ENCODE measurements around the gene DACH1. TPM values are rescaled to one million over a fixed set of nuclear protein-coding genes. Genes with fewer than 3 reads are reported as not detected.
"Not testable (repeated sequence)": the region's sequence is repeated elsewhere in the genome, so short reads cannot be mapped to it uniquely, and the experiment has no call there.

The DACH1 gene
- total RNA-seq, 2 experiments from 2014 or later, result not detected

GRCh38 chr13:71863254-71863865 is 3.6 kb downstream of the DACH1 start:
- DNase-seq, result no peak
- peaks cover 42% of the 10 kb centered on the region for H3K27me3 Mint-ChIP-seq
- ChIA-PET POLR2A (no interaction called here), CTCF (interaction anchor here (1.0 kb wide), 1 partner anchor 9 kb away, joined by 3 read pairs; no protein-coding TSS in a partner anchor)
- H3K27ac Mint-ChIP-seq, result no peak overlapping the region
- H3K36me3 Mint-ChIP-seq (ENCODE audit: low read depth), result peaks cover 5% of the 10 kb centered on the region
- no peak overlapping the region for H3K4me3 Mint-ChIP-seq
- H3K9me3 Mint-ChIP-seq, result no peaks in the 10 kb centered on the region
- peaks cover 20% of the 10 kb centered on the region for H3K4me1 Mint-ChIP-seq

GRCh38 chr13:71862459-71862943 is 4.5 kb downstream of the DACH1 start:
- CTCF ChIA-PET, result interaction anchor here (1.0 kb wide), 1 partner anchor 9 kb away, joined by 3 read pairs; no protein-coding TSS in a partner anchor
- no peak overlapping the region for H3K4me3 Mint-ChIP-seq

GRCh38 chr13:71861769-71862458 is 5.1 kb downstream of the DACH1 start:
- Mint-ChIP-seq H3K27me3 (peaks cover 29% of the 10 kb centered on the region), H3K9me3 (no peaks in the 10 kb centered on the region), H3K4me3 (no peak overlapping the region), H3K4me1 (peaks cover 13% of the 10 kb centered on the region), H3K27ac (no peak overlapping the region), H3K36me3 (ENCODE audit: low read depth) (peaks cover 5% of the 10 kb centered on the region)
- DNase-seq, result no peak
- CTCF ChIA-PET, result interaction anchor here (1.0 kb wide), 1 partner anchor 8 kb away, joined by 3 read pairs; no protein-coding TSS in a partner anchor
- POLR2A ChIA-PET, result no interaction called here

More at GRCh38 chr13:71862459-71862943, 4.5 kb downstream of the DACH1 start:
- POLR2A ChIA-PET, result no interaction called here
- H3K27me3 Mint-ChIP-seq, result peaks cover 35% of the 10 kb centered on the region
- H3K4me1 Mint-ChIP-seq, result peaks cover 19% of the 10 kb centered on the region
- no peak for DNase-seq
- H3K9me3 Mint-ChIP-seq, result no peaks in the 10 kb centered on the region
- H3K36me3 Mint-ChIP-seq (ENCODE audit: low read depth), result peaks cover 5% of the 10 kb centered on the region
- no peak overlapping the region for H3K27ac Mint-ChIP-seq

- Mint-ChIP-seq H3K4me3 (no peak overlapping the region), H3K27ac (no peak overlapping the region), H3K36me3 (ENCODE audit: low read depth) (peaks cover 5% of the 10 kb centered on the region), H3K9me3 (no peaks in the 10 kb centered on the region), H3K4me1 (peaks cover 7% of the 10 kb centered on the region), H3K27me3 (peaks cover 19% of the 10 kb centered on the region)
- ChIA-PET CTCF (no interaction called here), POLR2A (no interaction called here)
- DNase-seq, result no peak
These were observed 6.4 kb downstream of the DACH1 start for GRCh38 chr13:71860547-71861138.

GRCh38 chr13:71858647-71859046 is 8.4 kb downstream of the DACH1 start:
- Mint-ChIP-seq H3K9me3 (no peaks in the 10 kb centered on the region), H3K27me3 (peaks cover 4% of the 10 kb centered on the region), H3K4me3 (no peak overlapping the region), H3K27ac (no peak overlapping the region), H3K4me1 (no peaks in the 10 kb centered on the region), H3K36me3 (ENCODE audit: low read depth) (no peaks in the 10 kb centered on the region)
- no peak for DNase-seq
- POLR2A ChIA-PET, result no interaction called here
- CTCF ChIA-PET, result no interaction called here

- H3K27ac Mint-ChIP-seq, result no peak overlapping the region
- no peaks in the 10 kb centered on the region for H3K36me3 Mint-ChIP-seq (ENCODE audit: low read depth)
- no peaks in the 10 kb centered on the region for H3K9me3 Mint-ChIP-seq
- H3K4me3 Mint-ChIP-seq, result no peak overlapping the region
- no peaks in the 10 kb centered on the region for H3K4me1 Mint-ChIP-seq
- ChIA-PET POLR2A (no interaction called here), CTCF (no interaction called here)
- H3K27me3 Mint-ChIP-seq, result no peaks in the 10 kb centered on the region
- DNase-seq, result no peak
These were observed 10.4 kb downstream of the DACH1 start for GRCh38 chr13:71856548-71857043.

- no peak for DNase-seq
- Mint-ChIP-seq H3K27me3 (no peaks in the 10 kb centered on the region), H3K27ac (no peak overlapping the region), H3K4me1 (no peaks in the 10 kb centered on the region), H3K4me3 (no peak overlapping the region), H3K9me3 (no peaks in the 10 kb centered on the region), H3K36me3 (ENCODE audit: low read depth) (no peaks in the 10 kb centered on the region)
- CTCF ChIA-PET, result interaction anchor here (1.6 kb wide), 1 partner anchor 8 kb away, joined by 3 read pairs; no protein-coding TSS in a partner anchor
- POLR2A ChIA-PET, result no interaction called here
These were observed 12.6 kb downstream of the DACH1 start for GRCh38 chr13:71854401-71854800.

GRCh38 chr13:71853725-71854124 is 13.3 kb downstream of the DACH1 start:
- H3K9me3 Mint-ChIP-seq, result no peaks in the 10 kb centered on the region
- ChIA-PET CTCF (interaction anchor here (1.6 kb wide), 1 partner anchor 9 kb away, joined by 3 read pairs; no protein-coding TSS in a partner anchor), POLR2A (no interaction called here)
- no peaks in the 10 kb centered on the region for H3K27me3 Mint-ChIP-seq
- H3K36me3 Mint-ChIP-seq (ENCODE audit: low read depth), result no peaks in the 10 kb centered on the region
- no peaks in the 10 kb centered on the region for H3K4me1 Mint-ChIP-seq
- no peak for DNase-seq
- no peak overlapping the region for H3K27ac Mint-ChIP-seq
- H3K4me3 Mint-ChIP-seq, result no peak overlapping the region

GRCh38 chr13:71852736-71853135 is 14.3 kb downstream of the DACH1 start:
- DNase-seq, result no peak
- H3K27ac Mint-ChIP-seq, result no peak overlapping the region
- POLR2A ChIA-PET, result no interaction called here
- no peak overlapping the region for H3K4me3 Mint-ChIP-seq
- H3K36me3 Mint-ChIP-seq (ENCODE audit: low read depth), result no peaks in the 10 kb centered on the region
- CTCF ChIA-PET, result no interaction called here
- no peaks in the 10 kb centered on the region for H3K4me1 Mint-ChIP-seq
- no peaks in the 10 kb centered on the region for H3K9me3 Mint-ChIP-seq
- no peaks in the 10 kb centered on the region for H3K27me3 Mint-ChIP-seq

GRCh38 chr13:71851498-71852409 is 15.2 kb downstream of the DACH1 start:
- POLR2A ChIA-PET, result no interaction called here
- H3K9me3 Mint-ChIP-seq, result no peaks in the 10 kb centered on the region
- H3K27ac Mint-ChIP-seq, result no peak overlapping the region
- no peaks in the 10 kb centered on the region for H3K36me3 Mint-ChIP-seq (ENCODE audit: low read depth)
- no peak for DNase-seq
- H3K27me3 Mint-ChIP-seq, result no peaks in the 10 kb centered on the region
- CTCF ChIA-PET, result no interaction called here
- no peak overlapping the region for H3K4me3 Mint-ChIP-seq
- H3K4me1 Mint-ChIP-seq, result no peaks in the 10 kb centered on the region

- POLR2A ChIA-PET, result no interaction called here
- no peaks in the 10 kb centered on the region for H3K4me1 Mint-ChIP-seq
- no peaks in the 10 kb centered on the region for H3K9me3 Mint-ChIP-seq
- no peak overlapping the region for H3K27ac Mint-ChIP-seq
- DNase-seq, result no peak
- no peaks in the 10 kb centered on the region for H3K27me3 Mint-ChIP-seq
- CTCF ChIA-PET, result no interaction called here
- no peaks in the 10 kb centered on the region for H3K36me3 Mint-ChIP-seq (ENCODE audit: low read depth)
- no peak overlapping the region for H3K4me3 Mint-ChIP-seq
These were observed 25.0 kb downstream of the DACH1 start for GRCh38 chr13:71842003-71842402.

GRCh38 chr13:71838842-71839241 is 28.2 kb downstream of the DACH1 start:
- CTCF ChIA-PET, result no interaction called here
- DNase-seq, result no peak
- H3K27ac Mint-ChIP-seq, result no peak overlapping the region

GRCh38 chr13:71837582-71837981 is 29.4 kb downstream of the DACH1 start:
- H3K4me3 Mint-ChIP-seq; H3K27ac Mint-ChIP-seq; POLR2A ChIA-PET; CTCF ChIA-PET; DNase-seq; H3K36me3 Mint-ChIP-seq (ENCODE audit: low read depth); H3K9me3 Mint-ChIP-seq; H3K27me3 Mint-ChIP-seq; H3K4me1 Mint-ChIP-seq: not testable (repeated sequence)

More at GRCh38 chr13:71838842-71839241, 28.2 kb downstream of the DACH1 start:
- Mint-ChIP-seq H3K9me3 (no peaks in the 10 kb centered on the region), H3K36me3 (ENCODE audit: low read depth) (no peaks in the 10 kb centered on the region), H3K4me3 (no peak overlapping the region), H3K4me1 (no peaks in the 10 kb centered on the region), H3K27me3 (no peaks in the 10 kb centered on the region)
- POLR2A ChIA-PET, result no interaction called here
